AG04449 (cell line): ENCODE data around the gene COX7B2.

ENCODE experiments used
- CTCF ChIA-PET: fragments of 350-600 bp; formaldehyde crosslinking; extraction: SDS; loops from one replicate; lab custom pipeline; 2021; ENCODE audit warnings: antibody characterized with exemption; lab: Yijun Ruan, JAX
- POLR2A ChIA-PET: fragments of 400-600, 350-600 bp; formaldehyde crosslinking; extraction: SDS; loops from one replicate; lab custom pipeline; 2020; ENCODE audit warnings: antibody characterized with exemption, inconsistent platforms; lab: Yijun Ruan, JAX
- DNase-seq: peaks from one replicate; pipeline ENCODE4 v3.0.0-alpha.2; 2010; ENCODE audit warnings: low read depth, low spot score
- H3K4me3 ChIP-seq: 2 replicates; pipeline ENCODE4 v1.5.1; 2011; ENCODE audit warnings: low read depth, mild to moderate bottlenecking, control low read depth, low read length
- TF ChIP-seq, protein P1 (sequence below): IDR thresholded peaks from one replicate; pipeline ENCODE4 v1.5.1; 2011; ENCODE audit warnings: mild to moderate bottlenecking, moderate library complexity, low read length, control low read depth, inconsistent platforms; ENCODE audit not compliant: insufficient read depth; ENCODE audit errors: missing control alignments

Gene COX7B2

DNA sequence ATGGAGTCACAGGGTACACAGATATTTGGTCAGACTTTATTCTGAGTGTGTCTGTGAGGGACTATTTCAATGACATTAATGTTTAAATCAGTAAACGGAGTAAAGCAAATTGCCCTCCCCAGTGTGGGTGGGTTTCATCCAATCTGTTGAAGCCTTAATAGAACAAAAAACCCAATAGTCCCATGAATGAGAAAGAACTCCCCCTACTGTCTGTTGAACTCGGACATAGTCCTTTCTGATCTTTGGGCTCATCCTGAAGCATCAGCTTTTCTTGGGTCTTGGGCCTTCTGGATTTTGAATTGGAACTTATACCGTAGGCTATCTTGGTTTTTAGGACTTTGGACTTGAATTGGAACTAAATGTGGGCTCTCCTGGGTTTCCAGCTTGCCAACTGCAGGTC is 193.6 kb downstream of the COX7B2 start:
- no peak for DNase-seq
- H3K4me3 ChIP-seq: no peak overlapping the region
- ChIA-PET POLR2A (no interaction called here), CTCF (no interaction called here)
- TF ChIP-seq, protein P1, sequence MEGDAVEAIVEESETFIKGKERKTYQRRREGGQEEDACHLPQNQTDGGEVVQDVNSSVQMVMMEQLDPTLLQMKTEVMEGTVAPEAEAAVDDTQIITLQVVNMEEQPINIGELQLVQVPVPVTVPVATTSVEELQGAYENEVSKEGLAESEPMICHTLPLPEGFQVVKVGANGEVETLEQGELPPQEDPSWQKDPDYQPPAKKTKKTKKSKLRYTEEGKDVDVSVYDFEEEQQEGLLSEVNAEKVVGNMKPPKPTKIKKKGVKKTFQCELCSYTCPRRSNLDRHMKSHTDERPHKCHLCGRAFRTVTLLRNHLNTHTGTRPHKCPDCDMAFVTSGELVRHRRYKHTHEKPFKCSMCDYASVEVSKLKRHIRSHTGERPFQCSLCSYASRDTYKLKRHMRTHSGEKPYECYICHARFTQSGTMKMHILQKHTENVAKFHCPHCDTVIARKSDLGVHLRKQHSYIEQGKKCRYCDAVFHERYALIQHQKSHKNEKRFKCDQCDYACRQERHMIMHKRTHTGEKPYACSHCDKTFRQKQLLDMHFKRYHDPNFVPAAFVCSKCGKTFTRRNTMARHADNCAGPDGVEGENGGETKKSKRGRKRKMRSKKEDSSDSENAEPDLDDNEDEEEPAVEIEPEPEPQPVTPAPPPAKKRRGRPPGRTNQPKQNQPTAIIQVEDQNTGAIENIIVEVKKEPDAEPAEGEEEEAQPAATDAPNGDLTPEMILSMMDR: no peak

DNA sequence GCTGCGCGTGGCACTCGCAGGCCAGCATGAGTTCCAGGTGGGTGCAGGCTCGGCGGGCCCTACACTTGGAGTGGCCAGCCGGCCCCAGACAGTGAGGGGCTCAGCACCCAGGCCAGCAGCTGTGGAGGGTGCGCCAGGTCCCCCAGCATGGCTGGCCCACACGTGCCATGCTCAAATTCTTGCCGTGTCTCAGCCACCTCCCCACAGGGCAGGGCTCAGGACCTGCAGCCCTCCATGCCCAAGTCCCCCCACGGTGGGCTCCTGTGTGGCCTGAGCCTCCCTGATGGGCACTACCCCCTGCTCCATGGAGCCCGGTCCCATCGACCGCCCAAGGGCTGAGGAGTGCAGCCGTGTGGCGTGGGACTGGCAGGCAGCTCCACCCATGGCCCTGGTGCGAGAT is 210.2 kb downstream of the COX7B2 start:
- ChIA-PET POLR2A (no interaction called here), CTCF (no interaction called here)
- no peak for DNase-seq
- H3K4me3 ChIP-seq: no peak overlapping the region
- TF ChIP-seq, protein P1: no peak
